AG10803 (cell line): ENCODE data around the gene SPTLC2.
"Not testable (repeated sequence)": the region's sequence is repeated elsewhere in the genome, so short reads cannot be mapped to it uniquely, and the experiment has no call there.

Experiments used
- DNase-seq: peaks from one replicate; pipeline ENCODE4 v3.0.0; 2010; ENCODE audit warnings: low read depth
- H3K4me3 ChIP-seq: 2 replicates; pipeline ENCODE4 v1.5.1; 2011; ENCODE audit warnings: mild to moderate bottlenecking, low read length, control low read depth
- TF ChIP-seq, protein P1 (sequence below): conservative IDR thresholded peaks from 2 replicates; pipeline ENCODE4 v1.5.1; 2011; ENCODE audit warnings: mild to moderate bottlenecking, low read length, control low read depth, inconsistent platforms

Gene SPTLC2

DNA sequence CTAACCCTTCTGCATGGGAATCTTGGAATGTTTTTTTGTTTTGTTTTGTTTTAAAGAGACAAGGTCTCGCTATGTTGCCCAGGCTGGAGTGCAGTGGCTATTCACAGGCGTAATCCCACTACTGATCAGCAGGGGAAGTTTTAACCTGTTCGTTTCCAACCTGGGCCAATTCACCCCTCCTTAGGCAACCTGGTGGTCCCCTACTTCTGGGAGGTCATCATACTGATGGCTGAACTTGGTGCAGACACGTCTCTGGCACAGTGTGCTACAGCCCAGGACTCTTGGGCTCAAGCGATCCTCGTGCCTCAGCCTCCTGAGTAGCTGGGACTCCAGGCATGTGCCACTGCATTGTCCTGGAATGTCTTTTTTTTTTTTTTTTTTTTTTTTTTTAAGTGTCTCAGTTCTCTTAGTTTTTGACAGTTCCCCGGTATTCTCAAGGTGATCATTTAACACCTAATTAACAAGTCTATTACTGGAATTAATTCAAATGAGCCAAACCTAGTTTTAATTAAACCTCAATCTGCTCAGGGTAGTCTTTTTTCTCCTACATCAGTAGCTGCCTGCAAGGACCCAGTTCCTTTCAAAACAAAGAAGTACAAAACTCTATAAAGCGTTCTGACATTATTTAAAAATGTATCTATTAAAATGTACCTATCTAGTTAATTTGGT, 68.8 kb downstream of the SPTLC2 start:
- no peak for DNase-seq
- TF ChIP-seq, protein P1, sequence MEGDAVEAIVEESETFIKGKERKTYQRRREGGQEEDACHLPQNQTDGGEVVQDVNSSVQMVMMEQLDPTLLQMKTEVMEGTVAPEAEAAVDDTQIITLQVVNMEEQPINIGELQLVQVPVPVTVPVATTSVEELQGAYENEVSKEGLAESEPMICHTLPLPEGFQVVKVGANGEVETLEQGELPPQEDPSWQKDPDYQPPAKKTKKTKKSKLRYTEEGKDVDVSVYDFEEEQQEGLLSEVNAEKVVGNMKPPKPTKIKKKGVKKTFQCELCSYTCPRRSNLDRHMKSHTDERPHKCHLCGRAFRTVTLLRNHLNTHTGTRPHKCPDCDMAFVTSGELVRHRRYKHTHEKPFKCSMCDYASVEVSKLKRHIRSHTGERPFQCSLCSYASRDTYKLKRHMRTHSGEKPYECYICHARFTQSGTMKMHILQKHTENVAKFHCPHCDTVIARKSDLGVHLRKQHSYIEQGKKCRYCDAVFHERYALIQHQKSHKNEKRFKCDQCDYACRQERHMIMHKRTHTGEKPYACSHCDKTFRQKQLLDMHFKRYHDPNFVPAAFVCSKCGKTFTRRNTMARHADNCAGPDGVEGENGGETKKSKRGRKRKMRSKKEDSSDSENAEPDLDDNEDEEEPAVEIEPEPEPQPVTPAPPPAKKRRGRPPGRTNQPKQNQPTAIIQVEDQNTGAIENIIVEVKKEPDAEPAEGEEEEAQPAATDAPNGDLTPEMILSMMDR: no peak
- no peak overlapping the region for H3K4me3 ChIP-seq

- not testable (repeated sequence) for DNase-seq, H3K4me3 ChIP-seq
Measured at GRCh38 chr14:77545171-77545570, 71.3 kb downstream of the SPTLC2 start.

GRCh38 chr14:77544571-77544970, 71.9 kb downstream of the SPTLC2 start:
- DNase-seq: no peak
- TF ChIP-seq, protein P1: no peak
- no peak overlapping the region for H3K4me3 ChIP-seq

DNA sequence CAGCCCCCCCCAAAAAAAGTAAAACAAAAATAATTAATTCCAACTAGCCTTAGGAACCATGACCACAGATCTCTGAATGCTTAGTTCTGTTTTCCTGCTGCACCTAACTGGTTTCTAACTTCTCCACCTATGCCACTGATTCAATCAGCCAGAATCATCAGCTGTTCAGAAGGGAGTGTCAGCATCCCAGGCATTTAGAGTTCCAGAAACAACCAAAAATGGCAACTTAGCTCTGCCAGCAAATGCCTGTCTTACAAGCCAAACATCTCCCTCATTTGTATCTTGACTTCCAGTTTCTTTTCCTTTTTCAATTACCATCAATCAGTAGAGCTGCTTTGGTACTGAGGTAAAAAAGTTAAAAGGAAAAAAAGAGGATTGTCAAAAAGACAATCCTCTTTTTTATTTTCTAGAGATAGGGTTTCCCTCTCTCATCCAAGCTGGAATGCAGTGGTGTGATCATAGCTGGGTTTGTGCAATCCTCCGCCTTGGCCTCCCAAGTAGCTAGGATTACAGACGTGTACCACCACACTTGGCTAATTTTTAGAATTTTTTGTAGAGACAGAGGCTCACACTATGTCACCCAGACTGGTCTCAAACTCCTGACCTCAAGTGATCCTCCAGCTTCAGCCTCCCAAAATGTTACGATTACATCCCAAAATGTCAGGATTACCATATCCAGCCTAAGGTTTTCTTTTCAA, 72.7 kb downstream of the SPTLC2 start:
- peak; percentile 43 for DNase-seq
- TF ChIP-seq, protein P1: no peak
- no peak overlapping the region for H3K4me3 ChIP-seq

GRCh38 chr14:77543240-77543551, 73.2 kb downstream of the SPTLC2 start:
- DNase-seq: no peak
- TF ChIP-seq, protein P1: no peak
- no peak overlapping the region for H3K4me3 ChIP-seq

DNA sequence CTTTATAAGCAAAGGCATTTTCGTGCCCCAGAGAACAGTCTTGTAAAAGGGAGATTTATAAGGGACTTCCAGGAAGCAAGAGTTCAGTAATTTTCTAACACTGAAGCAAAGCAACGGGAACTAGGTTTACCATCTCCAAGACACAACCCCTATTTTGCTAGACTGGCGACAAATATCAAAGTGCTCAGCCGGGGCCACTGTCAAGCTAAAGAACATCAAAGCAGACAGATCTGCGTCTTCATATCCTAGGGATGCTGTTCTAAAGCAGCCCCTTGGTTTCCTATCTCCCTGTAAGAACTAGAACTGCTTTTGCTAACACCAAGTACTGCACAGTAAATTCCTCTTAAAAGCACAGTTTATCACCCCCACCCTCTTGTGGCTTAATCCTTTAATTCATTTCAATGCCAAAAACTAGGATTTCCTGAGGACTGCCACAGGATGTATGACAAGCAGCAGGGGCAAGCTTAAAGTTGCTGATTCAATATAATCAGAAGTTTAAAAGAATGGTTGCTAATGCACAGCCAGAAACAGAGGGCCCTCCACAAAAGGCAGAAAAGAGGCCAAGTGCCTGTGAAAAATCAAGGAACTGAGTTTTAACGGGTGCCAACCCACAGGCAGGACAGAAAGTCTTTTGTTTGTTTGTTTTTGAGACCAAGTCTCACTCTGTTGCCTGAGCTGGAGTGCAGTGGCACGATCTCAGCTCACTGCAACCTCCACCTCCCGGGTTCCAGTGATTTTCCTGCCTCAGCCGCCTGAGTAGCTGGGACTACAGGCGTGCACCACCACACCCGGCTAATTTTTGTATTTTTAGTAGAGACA, 73.8 kb downstream of the SPTLC2 start:
- H3K4me3 ChIP-seq: no peak overlapping the region
- DNase-seq: no peak
- TF ChIP-seq, protein P1: no peak

- TF ChIP-seq, protein P1: no peak
- DNase-seq: no peak
- H3K4me3 ChIP-seq: no peak overlapping the region
Measured at GRCh38 chr14:77541905-77542304, 74.5 kb downstream of the SPTLC2 start.

- DNase-seq, H3K4me3 ChIP-seq: not testable (repeated sequence)
Measured at GRCh38 chr14:77536951-77537350, 79.5 kb downstream of the SPTLC2 start.
